Caki2 (cell line): ENCODE measurements around the gene CD68. TPM values are rescaled to one million over a fixed set of nuclear protein-coding genes. Genes with fewer than 3 reads are reported as not detected.

Experiments
- DNase-seq: peaks from one replicate; pipeline ENCODE4 v3.0.0-alpha.2; 2015; ENCODE audit warnings: low read depth
- in situ Hi-C: cut with HindIII; loops from 2 replicates; pipeline ENCODE4 v1.10.0; 2016; ENCODE audit warnings: low sequenced_read_pairs, low pct_unique_long_range_greater_than_20kb, mixed read lengths
- total RNA-seq: library from RNA; depleted of rRNA; stranded (reverse); fragments of >200 nt; shearing (Covaris generic); gene quantifications from 2 replicates; pipeline ENCODE4 v1.2.3, GENCODE V29; 2014; ENCODE audit warnings: low replicate concordance

Gene CD68
- total RNA-seq, 1 experiment from 2014 or later: 93.2 TPM

DNA sequence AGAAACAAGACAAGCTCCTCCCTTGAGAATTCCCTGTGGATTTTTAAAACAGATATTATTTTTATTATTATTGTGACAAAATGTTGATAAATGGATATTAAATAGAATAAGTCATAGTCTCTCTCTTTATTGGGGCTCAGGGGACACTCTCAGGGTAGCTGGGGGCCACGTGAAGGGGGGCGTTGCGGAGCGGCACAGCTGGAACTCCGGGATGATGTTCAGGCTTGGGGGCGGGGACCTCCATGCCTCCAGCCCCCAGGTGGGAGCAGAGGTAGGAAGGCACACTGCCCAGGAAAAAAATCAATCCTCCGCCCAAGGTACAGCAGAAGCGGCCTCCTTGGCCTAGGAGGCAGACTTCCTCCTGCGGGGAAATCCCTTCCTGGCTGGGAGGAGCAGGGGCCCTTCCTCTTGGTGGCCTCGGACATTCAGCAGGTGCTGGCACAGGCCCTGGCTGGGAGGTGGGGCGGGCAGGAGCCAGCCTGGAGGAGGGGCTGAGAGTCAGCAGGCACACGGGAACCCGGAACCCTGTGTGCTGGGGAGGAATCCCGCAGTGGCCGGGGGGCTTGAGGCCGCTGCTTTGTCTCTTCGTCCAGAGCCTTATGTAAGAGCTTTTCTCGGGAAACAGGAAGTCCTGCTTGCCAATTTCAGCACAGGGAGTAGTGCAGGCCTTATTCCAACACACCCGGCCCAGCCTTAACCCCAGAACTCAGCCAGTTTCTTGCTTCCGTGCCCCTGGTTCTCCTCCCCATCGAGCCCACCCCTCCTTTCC lies 21.5 kb upstream of the CD68 start:
- in situ Hi-C loops: no loop called here
- peak; percentile 59 for DNase-seq

DNA sequence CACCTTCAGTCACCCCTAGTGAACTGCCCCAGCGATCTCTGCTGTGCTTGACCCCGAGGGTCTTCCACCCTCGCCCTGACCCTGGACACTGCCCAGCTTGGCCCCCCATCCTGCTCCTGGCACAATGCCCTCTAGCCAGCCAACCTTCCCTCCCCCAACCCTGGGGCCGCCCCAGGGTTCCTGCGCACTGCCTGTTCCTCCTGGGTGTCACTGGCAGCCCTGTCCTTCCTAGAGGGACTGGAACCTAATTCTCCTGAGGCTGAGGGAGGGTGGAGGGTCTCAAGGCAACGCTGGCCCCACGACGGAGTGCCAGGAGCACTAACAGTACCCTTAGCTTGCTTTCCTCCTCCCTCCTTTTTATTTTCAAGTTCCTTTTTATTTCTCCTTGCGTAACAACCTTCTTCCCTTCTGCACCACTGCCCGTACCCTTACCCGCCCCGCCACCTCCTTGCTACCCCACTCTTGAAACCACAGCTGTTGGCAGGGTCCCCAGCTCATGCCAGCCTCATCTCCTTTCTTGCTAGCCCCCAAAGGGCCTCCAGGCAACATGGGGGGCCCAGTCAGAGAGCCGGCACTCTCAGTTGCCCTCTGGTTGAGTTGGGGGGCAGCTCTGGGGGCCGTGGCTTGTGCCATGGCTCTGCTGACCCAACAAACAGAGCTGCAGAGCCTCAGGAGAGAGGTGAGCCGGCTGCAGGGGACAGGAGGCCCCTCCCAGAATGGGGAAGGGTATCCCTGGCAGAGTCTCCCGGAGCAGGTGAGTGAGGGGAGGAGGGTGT lies 20.7 kb upstream of the CD68 start, which contains the start of gene TNFSF13:
TNFSF13 (plus strand) TSS at position 207 of the 776 bp plus-strand sequence; CDS start at position 497, 290 bp downstream.
- in situ Hi-C loops: no loop called here
- no peak for DNase-seq

DNA sequence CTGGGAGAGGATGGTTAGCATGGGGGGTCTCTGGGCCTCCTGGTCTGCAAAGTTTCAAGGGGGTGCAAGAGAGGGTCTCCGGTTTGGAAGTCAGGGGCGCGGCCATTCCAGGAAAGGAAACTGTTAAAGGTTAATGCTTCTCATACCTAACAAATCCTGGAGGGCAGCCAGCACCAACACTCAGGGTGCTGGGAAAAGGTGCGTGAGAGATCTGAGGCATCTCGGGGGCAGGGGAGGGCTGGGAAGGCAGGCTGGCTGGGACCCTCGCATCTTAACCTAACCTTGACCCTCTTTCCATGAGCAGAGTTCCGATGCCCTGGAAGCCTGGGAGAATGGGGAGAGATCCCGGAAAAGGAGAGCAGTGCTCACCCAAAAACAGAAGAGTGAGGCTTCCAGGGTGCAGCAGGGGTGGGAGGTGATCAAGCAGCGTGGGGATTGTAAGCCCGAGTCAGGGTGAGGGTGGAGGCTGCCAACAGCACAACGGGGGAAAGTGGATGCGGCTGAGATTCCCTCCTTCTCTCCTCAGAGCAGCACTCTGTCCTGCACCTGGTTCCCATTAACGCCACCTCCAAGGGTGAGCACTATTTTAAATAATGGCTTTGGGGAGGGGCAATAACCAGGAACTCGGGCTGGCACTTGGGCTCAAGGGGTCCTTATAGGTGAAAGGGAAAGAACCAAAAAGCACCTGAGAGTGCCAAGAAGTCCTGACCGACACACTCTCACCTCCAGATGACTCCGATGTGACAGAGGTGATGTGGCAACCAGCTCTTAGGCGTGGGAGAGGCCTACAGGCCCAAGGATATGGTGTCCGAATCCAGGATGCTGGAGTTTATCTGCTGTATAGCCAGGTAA lies 19.9 kb upstream of the CD68 start:
- in situ Hi-C loops: no loop called here
- no peak for DNase-seq

GRCh38 chr17:7560172-7561027 lies 19.0 kb upstream of the CD68 start:
- in situ Hi-C loops: no loop called here
- no peak for DNase-seq

GRCh38 chr17:7561028-7561575 lies 18.3 kb upstream of the CD68 start:
- peak; percentile 77 for DNase-seq
- in situ Hi-C loops: no loop called here

GRCh38 chr17:7561589-7562207 lies 17.7 kb upstream of the CD68 start, which contains the start of gene SENP3:
TSS of gene SENP3 (plus strand) at chr17:7561919. CDS start at chr17:7563077, 1,158 bp downstream.
- peak; percentile 76 for DNase-seq
- in situ Hi-C loops: no loop called here

GRCh38 chr17:7562208-7562605 lies 17.2 kb upstream of the CD68 start:
- DNase-seq: no peak
- in situ Hi-C loops: no loop called here

DNA sequence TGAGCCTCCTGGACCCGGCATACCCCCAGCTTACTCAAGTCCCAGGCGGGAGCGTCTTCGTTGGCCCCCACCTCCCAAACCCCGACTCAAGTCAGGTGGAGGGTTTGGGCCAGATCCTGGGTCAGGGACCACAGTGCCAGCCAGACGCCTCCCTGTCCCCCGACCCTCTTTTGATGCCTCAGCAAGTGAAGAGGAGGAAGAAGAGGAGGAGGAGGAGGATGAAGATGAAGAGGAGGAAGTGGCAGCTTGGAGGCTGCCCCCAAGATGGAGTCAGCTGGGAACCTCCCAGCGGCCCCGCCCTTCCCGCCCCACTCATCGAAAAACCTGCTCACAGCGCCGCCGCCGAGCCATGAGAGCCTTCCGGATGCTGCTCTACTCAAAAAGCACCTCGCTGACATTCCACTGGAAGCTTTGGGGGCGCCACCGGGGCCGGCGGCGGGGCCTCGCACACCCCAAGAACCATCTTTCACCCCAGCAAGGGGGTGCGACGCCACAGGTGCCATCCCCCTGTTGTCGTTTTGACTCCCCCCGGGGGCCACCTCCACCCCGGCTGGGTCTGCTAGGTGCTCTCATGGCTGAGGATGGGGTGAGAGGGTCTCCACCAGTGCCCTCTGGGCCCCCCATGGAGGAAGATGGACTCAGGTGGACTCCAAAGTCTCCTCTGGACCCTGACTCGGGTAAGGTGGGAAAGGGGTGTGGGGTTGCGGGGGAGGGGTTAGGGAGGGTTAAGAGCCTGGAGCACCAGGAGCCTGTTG lies 16.1 kb upstream of the CD68 start:
- in situ Hi-C loops: no loop called here
- no peak for DNase-seq

DNA sequence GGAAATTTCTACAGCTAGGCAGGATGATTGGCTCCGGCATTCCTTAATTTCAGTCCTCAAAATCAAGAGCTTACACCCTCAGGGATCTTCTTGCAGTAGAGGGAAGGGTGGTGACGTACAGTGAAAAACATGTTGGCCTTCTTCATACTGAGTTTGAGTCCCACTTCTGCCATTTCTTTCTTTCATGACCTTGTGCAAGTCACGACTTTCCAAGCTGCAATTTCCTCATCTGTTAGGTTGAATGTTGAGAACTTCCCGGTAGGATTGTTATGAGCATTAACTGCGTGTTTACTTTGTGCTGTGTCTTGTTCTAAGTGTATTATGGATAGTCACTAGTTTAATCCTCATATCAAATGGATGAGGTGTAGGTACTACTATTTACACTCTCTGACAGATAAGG lies 9.9 kb upstream of the CD68 start:
- no peak for DNase-seq
- in situ Hi-C loops: no loop called here

- in situ Hi-C loops: no loop called here
- DNase-seq: no peak
These were observed 9.1 kb upstream of the CD68 start for GRCh38 chr17:7570351-7570750.

- no peak for DNase-seq
- in situ Hi-C loops: no loop called here
These were observed 7.2 kb upstream of the CD68 start for GRCh38 chr17:7572338-7572587.

GRCh38 chr17:7572588-7573323 lies 6.7 kb upstream of the CD68 start:
- in situ Hi-C loops: no loop called here
- peak; percentile 97 for DNase-seq

DNA sequence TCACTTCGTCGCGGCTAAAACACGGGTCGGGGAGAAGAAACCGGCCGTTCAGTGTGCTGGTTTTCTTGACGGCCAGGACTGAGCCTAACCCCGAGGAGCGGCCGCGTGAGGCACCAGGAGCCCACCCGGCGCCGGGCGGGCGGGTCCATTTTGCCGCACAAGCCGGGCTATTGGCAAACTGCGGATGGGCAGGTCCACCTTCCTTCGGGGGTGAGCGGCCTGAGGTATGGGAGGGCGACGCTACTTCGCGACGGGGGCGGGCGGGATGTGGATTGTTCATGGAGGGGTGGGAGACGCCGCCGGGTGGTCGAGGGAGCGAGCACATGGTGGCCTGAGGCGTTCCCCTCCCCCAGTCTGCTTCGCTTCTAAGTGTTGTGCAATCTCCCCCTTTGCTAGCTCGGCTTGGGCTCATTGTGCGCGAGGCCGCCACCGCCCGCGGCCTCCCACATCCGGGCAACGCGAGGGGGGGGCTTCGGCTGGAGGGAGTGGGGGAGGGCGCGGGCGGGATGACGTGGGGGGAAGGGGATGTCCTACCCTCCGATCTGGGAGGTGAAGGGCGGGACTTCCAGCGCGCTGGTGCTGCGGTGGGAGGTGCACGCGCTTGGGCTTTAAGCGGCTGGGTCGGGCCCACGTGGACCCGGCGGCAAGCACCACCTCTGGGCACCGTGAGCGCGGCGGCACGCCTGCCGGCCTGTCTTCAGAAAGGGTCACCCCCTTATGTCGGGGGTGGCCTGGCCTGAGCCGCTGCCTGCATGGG lies 5.9 kb upstream of the CD68 start:
- peak; percentile 78 for DNase-seq
- in situ Hi-C loops: no loop called here

DNA sequence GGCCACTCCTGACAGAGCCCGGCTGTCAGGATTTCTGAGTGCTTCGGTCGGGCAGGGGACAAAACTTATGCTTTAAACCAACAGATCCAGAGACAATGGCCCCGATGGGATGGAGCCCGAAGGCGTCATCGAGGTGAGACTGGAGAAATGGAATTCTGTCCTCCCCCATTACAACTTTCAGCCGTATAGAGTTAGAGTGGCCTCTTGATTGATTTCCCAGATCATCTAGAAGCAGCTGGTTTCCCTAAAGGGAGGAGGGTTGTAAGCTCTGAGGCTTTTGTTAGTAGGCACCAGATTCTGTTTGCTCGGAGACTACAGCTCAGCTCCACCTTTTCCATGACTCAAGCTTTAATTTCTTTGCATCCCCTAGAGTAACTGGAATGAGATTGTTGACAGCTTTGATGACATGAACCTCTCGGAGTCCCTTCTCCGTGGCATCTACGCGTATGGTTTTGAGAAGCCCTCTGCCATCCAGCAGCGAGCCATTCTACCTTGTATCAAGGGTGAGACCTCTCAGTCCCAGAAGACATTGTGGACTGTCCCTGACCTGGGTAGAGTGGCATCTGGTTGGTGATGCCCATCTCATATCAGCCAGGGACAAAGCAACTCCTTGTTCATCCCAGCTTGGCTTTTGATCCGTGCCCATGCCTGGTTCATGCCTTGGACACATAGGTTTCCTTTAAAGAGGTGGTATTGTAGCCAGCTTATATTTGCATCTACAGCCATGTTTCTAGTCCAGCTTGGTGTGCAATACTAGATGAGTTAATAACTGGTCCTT lies 5.1 kb upstream of the CD68 start:
- no peak for DNase-seq
- in situ Hi-C loops: no loop called here

GRCh38 chr17:7575481-7575883 lies 4.0 kb upstream of the CD68 start:
- in situ Hi-C loops: no loop called here
- no peak for DNase-seq
